ENCODE measurements around the gene CCBE1.

CCBE1 gene

GRCh38 chr18:59672235-59672711 lies 24.9 kb downstream of the CCBE1 start:
- DNase-seq (ENCODE audit: low read depth): no peak
- TF ChIP-seq, protein P1, sequence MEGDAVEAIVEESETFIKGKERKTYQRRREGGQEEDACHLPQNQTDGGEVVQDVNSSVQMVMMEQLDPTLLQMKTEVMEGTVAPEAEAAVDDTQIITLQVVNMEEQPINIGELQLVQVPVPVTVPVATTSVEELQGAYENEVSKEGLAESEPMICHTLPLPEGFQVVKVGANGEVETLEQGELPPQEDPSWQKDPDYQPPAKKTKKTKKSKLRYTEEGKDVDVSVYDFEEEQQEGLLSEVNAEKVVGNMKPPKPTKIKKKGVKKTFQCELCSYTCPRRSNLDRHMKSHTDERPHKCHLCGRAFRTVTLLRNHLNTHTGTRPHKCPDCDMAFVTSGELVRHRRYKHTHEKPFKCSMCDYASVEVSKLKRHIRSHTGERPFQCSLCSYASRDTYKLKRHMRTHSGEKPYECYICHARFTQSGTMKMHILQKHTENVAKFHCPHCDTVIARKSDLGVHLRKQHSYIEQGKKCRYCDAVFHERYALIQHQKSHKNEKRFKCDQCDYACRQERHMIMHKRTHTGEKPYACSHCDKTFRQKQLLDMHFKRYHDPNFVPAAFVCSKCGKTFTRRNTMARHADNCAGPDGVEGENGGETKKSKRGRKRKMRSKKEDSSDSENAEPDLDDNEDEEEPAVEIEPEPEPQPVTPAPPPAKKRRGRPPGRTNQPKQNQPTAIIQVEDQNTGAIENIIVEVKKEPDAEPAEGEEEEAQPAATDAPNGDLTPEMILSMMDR (IDR thresholded peaks at IDR 0.05; ENCODE audit: low read length, missing control alignments): no peak
- no peak overlapping the region for H3K4me3 ChIP-seq (replicated peaks; ENCODE audit: low read depth, low read length)

DNA sequence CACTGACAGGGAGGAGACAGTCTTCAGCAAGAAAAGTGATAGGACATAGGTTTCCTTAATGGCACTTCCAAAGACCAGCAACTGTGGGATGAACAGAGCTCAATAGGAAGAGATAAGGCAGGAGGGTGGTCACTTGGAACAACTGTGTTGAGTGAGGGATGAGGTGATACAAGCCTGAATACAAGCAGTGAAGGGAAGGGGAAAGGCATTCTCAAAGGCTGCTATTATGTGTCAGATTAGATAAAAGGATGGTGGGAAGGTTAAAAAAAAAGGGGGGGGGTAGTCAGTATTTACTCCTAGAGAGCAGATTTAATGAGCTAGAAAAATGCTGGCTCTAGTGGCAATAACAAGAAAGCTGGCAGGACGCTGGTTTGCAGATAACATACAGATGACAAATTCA lies 25.7 kb downstream of the CCBE1 start:
- H3K4me3 ChIP-seq (replicated peaks; ENCODE audit: low read depth, low read length): no peak overlapping the region
- no peak for DNase-seq (ENCODE audit: low read depth)
- TF ChIP-seq, protein P1 (IDR thresholded peaks at IDR 0.05; ENCODE audit: low read length, missing control alignments): no peak

DNA sequence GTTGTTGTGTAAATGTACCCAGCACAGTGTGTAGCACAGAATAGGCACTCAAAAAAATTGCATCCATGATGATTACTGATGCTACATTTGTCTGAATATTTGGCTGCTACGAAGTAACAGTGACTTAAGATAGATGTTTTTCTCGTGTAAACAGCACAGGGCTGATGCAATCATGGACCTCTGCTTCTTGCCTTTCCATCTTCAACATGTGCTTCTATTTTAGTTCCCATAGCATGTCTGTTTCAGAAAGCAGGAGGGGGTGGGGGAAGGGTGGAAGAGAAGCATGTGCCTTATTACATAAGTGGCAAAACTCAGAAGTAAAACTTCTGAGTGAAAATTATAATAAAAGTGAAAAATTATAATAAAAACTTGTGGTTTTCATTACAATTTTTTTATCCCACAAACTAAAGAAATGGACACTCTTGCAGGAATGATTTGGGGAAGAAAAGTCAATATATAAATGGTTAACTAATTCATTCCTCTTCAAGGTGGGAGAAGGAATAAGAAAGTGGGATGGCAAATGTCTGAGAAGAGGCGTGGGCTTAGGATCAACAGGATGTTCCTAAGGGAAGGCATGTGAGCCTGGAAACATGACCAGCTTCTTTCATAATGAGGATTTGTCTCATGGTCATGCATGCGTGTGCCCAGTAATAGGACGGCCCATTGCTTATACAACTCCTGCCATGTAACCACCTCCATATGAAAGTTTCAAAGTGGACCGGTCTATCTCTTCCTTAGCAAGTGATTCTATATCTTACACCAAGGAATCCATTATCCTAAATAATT lies 27.2 kb downstream of the CCBE1 start:
- H3K4me3 ChIP-seq (replicated peaks; ENCODE audit: low read depth, low read length): no peak overlapping the region
- TF ChIP-seq, protein P1 (IDR thresholded peaks at IDR 0.05; ENCODE audit: low read length, missing control alignments): no peak
- no peak for DNase-seq (ENCODE audit: low read depth)

DNA sequence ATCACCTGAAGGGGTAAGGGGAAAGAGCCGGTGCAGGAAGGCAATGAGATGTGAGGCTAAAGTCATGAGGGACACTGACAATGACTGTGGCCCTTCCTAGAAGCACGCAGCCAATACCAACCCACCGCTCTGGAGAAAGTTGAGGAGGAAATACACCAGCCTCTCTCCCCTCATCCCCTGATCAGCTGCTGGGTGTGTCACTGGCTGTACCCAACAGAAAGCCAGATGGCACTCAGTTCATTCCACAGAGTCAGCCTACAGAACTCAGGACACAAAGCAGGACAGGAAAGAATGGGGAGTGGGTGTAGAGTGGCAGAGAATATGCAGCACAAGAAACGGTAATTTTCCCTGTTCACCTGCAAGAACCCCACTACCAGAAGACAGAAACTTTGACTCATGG lies 29.7 kb downstream of the CCBE1 start:
- H3K4me3 ChIP-seq (replicated peaks; ENCODE audit: low read depth, low read length): no peak overlapping the region
- TF ChIP-seq, protein P1 (IDR thresholded peaks at IDR 0.05; ENCODE audit: low read length, missing control alignments): no peak
- no peak for DNase-seq (ENCODE audit: low read depth)

DNA sequence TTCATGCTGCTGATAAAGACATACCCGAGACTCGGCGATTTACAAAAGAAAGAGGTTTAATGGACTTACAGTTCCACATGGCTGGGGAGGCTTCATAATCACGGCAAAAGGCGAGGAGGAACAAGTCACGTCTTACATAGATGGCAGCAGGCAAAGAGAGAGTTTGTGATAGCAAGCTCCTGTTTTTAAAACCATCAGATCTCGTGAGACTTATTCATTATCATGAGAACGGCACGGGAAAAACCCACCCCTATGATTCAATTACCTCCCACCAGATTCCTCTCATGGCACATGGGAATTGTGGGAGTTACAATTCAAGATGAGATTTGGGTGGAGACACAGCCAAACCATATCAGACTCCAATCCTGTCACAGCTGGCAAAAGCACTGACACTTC lies 31.2 kb downstream of the CCBE1 start:
- peak overlapping the region; percentile 43 for H3K4me3 ChIP-seq (replicated peaks; ENCODE audit: low read depth, low read length)
- DNase-seq (ENCODE audit: low read depth): peak; percentile 60

- TF ChIP-seq, protein P1 (IDR thresholded peaks at IDR 0.05; ENCODE audit: low read length, missing control alignments): no peak
- DNase-seq (ENCODE audit: low read depth): peak; percentile 43
- H3K4me3 ChIP-seq (replicated peaks; ENCODE audit: low read depth, low read length): peak overlapping the region; percentile 43
Measured at GRCh38 chr18:59665057-59666006, 31.9 kb downstream of the CCBE1 start.

GRCh38 chr18:59664329-59664728 lies 32.9 kb downstream of the CCBE1 start:
- H3K4me3 ChIP-seq (replicated peaks; ENCODE audit: low read depth, low read length): no peak overlapping the region
- TF ChIP-seq, protein P1 (IDR thresholded peaks at IDR 0.05; ENCODE audit: low read length, missing control alignments): no peak
- no peak for DNase-seq (ENCODE audit: low read depth)

Measured in fibroblast of pulmonary artery (primary cell).